ENCODE results near the gene TRIM24. TPM values are rescaled to one million over a fixed set of nuclear protein-coding genes. Genes with fewer than 3 reads are reported as not detected.
A peak's percentile ranks its signal among the peaks of the same experiment; 100 is the strongest.
"Not testable (repeated sequence)": the region's sequence is repeated elsewhere in the genome, so short reads cannot be mapped to it uniquely, and the experiment has no call there.

TRIM24 gene
- total and polyA plus RNA-seq, 4 experiments from 2014 or later = 3.1 to 15.2 (median 12.4) TPM

DNA sequence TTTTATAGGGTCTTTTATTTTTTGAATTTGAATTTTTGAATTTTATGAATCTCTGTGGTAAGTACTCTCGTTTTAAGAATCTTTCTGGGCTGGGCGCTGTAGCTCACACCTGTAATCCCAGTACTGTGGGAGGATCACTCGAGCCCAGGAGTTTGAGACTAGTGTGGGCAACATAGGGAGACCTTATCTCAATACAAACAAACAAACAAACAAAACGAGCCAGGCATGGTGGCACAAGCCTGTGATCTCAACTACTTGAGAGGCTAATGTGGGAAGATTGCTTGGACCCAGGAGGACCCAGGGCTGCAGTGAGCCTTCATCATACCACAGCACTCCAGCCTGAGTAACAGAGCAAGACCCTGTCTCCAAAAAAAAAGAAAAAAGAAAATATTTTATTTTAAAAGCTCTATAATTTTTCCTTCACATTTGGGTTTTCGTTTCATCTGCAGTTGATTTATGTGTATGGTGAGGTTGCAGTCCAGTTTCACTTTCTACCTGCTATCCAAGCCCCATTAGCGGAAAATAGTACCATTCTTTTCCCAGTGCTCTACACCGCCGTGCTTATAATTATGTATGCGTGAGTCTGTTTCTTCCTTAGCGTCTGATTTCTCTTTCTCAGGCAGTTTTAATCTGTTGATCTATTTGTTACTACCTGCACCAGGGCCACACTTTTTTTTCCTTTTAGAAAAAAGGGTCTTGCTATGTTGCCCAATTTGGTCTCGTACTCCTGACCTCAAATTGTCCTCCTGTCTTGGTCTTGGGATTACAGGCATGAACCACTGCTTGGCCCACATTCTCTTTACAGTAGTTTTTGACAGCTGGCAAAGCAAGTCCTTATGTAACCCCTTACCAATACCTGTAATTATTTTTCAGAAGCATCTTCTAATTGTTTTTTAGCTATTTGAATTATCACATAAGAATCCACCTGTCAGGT is 21.7 kb downstream of the TRIM24 start:
- Histone ChIP-seq H3K9me3 (ENCODE audit: control insufficient read depth in 1 of 2, low read length in 2 of 2) (no peaks in the 10 kb centered on the region), H3K27ac (ENCODE audit: low read depth, low read length) (no peak overlapping the region), H3K4me3 (ENCODE audit: low read length in 2 of 2) (no peak overlapping the region), H3K4me1 (ENCODE audit: insufficient read depth, low read length) (peaks cover 41% of the 10 kb centered on the region), H3K27me3 (ENCODE audit: insufficient read depth, low read length) (no peaks in the 10 kb centered on the region), H3K36me3 (ENCODE audit: insufficient read depth, low read length) (no peaks in the 10 kb centered on the region)
- peaks cover 0 to 8% (median 0%) of the 10 kb centered on the region in 8 donors for H3K9me3 Mint-ChIP-seq
- peaks cover 5 to 8% of the 10 kb centered on the region in 2 donors for H3K36me3 Mint-ChIP-seq
- ChIA-PET CTCF (ENCODE audit: partially characterized antibody) (no interaction called here), POLR2A (ENCODE audit: partially characterized antibody) (no interaction called here)
- DNase-seq = peak in 1 of 5 donors; percentile 5
- H3K4me1 Mint-ChIP-seq = peaks cover 43 to 72% (median 54%) of the 10 kb centered on the region in 4 donors
- H3K27ac Mint-ChIP-seq = peak overlapping the region in 5 of 7 donors; percentile 8 to 77 (median 48)
- H3K4me3 Mint-ChIP-seq = peak overlapping the region; percentile 43 to 83 (median 74)
- intact Hi-C loops (cut with micrococcal nuclease) = no loop called here
- no peaks in the 10 kb centered on the region for H3K27me3 Mint-ChIP-seq

- Mint-ChIP-seq H3K27me3 (no peaks in the 10 kb centered on the region), H3K27ac (peak overlapping the region in 2 of 7 donors; percentile 21 to 53), H3K4me3 (peak overlapping the region in 2 of 8 donors; percentile 15 to 18), H3K9me3 (peaks cover 0 to 8% (median 3%) of the 10 kb centered on the region in 8 donors), H3K36me3 (peaks cover 9 to 12% of the 10 kb centered on the region in 2 donors), H3K4me1 (peaks cover 43 to 74% (median 59%) of the 10 kb centered on the region in 4 donors)
- Histone ChIP-seq H3K9me3 (ENCODE audit: control insufficient read depth in 1 of 2, low read length in 2 of 2) (no peaks in the 10 kb centered on the region), H3K4me3 (ENCODE audit: low read length in 2 of 2) (no peak overlapping the region), H3K27me3 (ENCODE audit: insufficient read depth, low read length) (no peaks in the 10 kb centered on the region), H3K36me3 (ENCODE audit: insufficient read depth, low read length) (no peaks in the 10 kb centered on the region), H3K27ac (ENCODE audit: low read depth, low read length) (no peak overlapping the region), H3K4me1 (ENCODE audit: insufficient read depth, low read length) (peaks cover 28% of the 10 kb centered on the region)
- ChIA-PET CTCF (ENCODE audit: partially characterized antibody) (no interaction called here), POLR2A (ENCODE audit: partially characterized antibody) (no interaction called here)
- no peak for DNase-seq
- intact Hi-C loops (cut with micrococcal nuclease) = no loop called here
Measured at GRCh38 chr7:138483531-138483930, 23.5 kb downstream of the TRIM24 start.

DNA sequence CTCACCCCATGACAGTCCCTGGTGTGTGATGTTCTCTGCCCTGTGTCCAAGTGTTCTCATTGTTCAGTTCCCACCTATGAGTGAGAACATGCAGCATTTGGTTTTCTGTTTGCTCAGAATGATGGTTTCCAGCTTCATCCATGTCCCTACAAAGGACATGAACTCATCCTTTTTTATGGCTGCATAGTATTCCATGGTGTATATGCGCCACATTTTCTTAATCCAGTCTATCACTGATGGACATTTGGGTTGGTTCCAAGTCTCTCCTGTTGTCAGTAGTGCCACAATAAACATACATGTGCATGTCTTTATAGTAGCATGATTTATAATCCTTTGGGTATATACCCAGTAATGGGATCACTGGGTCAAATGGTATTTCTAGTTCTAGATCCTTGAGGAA is 25.4 kb downstream of the TRIM24 start:
- intact Hi-C loops (cut with micrococcal nuclease); H3K27ac ChIP-seq (ENCODE audit: low read depth, low read length); H3K27me3 Mint-ChIP-seq; H3K36me3 ChIP-seq (ENCODE audit: insufficient read depth, low read length); H3K4me3 ChIP-seq (ENCODE audit: low read length in 2 of 2); H3K27me3 ChIP-seq (ENCODE audit: insufficient read depth, low read length); CTCF ChIA-PET (ENCODE audit: partially characterized antibody); DNase-seq; H3K4me3 Mint-ChIP-seq; H3K9me3 ChIP-seq (ENCODE audit: control insufficient read depth in 1 of 2, low read length in 2 of 2); POLR2A ChIA-PET (ENCODE audit: partially characterized antibody); H3K27ac Mint-ChIP-seq: not testable (repeated sequence)
- peaks cover 0 to 10% (median 4%) of the 10 kb centered on the region in 8 donors for H3K9me3 Mint-ChIP-seq
- H3K36me3 Mint-ChIP-seq = peaks cover 17 to 18% of the 10 kb centered on the region in 2 donors
- peaks cover 44 to 77% (median 60%) of the 10 kb centered on the region in 4 donors for H3K4me1 Mint-ChIP-seq
- H3K4me1 ChIP-seq (ENCODE audit: insufficient read depth, low read length) = peaks cover 21% of the 10 kb centered on the region

- H3K27ac ChIP-seq (ENCODE audit: low read depth, low read length); H3K9me3 ChIP-seq (ENCODE audit: control insufficient read depth in 1 of 2, low read length in 2 of 2); POLR2A ChIA-PET (ENCODE audit: partially characterized antibody); H3K27me3 Mint-ChIP-seq; H3K4me3 ChIP-seq (ENCODE audit: low read length in 2 of 2); CTCF ChIA-PET (ENCODE audit: partially characterized antibody); H3K27ac Mint-ChIP-seq; H3K27me3 ChIP-seq (ENCODE audit: insufficient read depth, low read length); DNase-seq; intact Hi-C loops (cut with micrococcal nuclease); H3K36me3 ChIP-seq (ENCODE audit: insufficient read depth, low read length): not testable (repeated sequence)
- Mint-ChIP-seq H3K4me1 (peaks cover 45 to 81% (median 58%) of the 10 kb centered on the region in 4 donors), H3K36me3 (peaks cover 29 to 30% of the 10 kb centered on the region in 2 donors), H3K4me3 (peak overlapping the region in 1 of 8 donors; percentile 4), H3K9me3 (peaks cover 0 to 10% (median 4%) of the 10 kb centered on the region in 8 donors)
- peaks cover 12% of the 10 kb centered on the region for H3K4me1 ChIP-seq (ENCODE audit: insufficient read depth, low read length)
Measured at GRCh38 chr7:138489139-138489538, 29.1 kb downstream of the TRIM24 start.

DNA sequence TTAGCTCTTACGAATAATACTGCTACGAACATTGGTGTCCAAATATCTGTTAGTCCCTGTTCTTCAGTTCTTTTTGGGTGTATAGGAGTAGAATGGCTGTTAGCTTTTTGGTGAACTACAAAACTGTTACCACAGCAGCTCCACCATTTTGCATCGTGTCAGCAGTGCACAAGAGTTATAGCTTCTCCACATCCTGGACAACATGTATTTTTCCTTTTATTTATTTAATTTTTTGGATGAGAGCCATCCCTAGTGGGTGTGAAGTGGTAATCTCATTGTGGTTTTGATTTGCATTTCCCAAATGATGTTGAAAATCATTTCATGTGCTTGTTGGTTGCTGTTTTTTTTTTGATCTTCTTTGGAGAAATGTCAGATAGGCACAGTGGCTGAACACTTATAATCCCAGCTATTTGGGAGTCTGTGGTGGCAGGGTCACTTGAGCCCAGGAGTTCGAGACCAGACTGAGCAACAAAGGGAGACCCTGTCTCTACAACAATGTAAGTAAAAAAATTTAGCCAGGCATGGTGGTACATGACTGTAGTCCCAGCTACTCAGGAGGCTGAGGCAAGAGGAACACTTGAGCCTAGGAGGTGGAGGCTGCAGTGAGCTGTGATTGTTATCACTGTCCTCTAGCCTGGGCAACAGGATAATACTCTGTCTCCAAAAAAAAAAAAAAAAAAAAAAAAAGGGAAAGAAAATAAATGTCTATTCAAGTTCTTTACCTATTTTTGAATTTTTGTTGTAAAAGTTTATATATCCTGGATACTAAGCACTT is 31.7 kb downstream of the TRIM24 start:
- Histone ChIP-seq H3K4me1 (ENCODE audit: insufficient read depth, low read length) (peaks cover 12% of the 10 kb centered on the region), H3K27ac (ENCODE audit: low read depth, low read length) (no peak overlapping the region), H3K27me3 (ENCODE audit: insufficient read depth, low read length) (no peaks in the 10 kb centered on the region), H3K36me3 (ENCODE audit: insufficient read depth, low read length) (no peaks in the 10 kb centered on the region), H3K4me3 (ENCODE audit: low read length in 2 of 2) (no peak overlapping the region), H3K9me3 (ENCODE audit: control insufficient read depth in 1 of 2, low read length in 2 of 2) (no peaks in the 10 kb centered on the region)
- H3K27ac Mint-ChIP-seq = peak overlapping the region in 1 of 7 donors; percentile 54
- H3K4me3 Mint-ChIP-seq = peak overlapping the region in 1 of 8 donors; percentile 52
- intact Hi-C loops (cut with micrococcal nuclease) = no loop called here
- no peaks in the 10 kb centered on the region for H3K27me3 Mint-ChIP-seq
- peaks cover 28 to 32% of the 10 kb centered on the region in 2 donors for H3K36me3 Mint-ChIP-seq
- peaks cover 0 to 6% (median 3%) of the 10 kb centered on the region in 8 donors for H3K9me3 Mint-ChIP-seq
- H3K4me1 Mint-ChIP-seq = peaks cover 52 to 89% (median 66%) of the 10 kb centered on the region in 4 donors
- CTCF ChIA-PET (ENCODE audit: partially characterized antibody) = no interaction called here
- no peak for DNase-seq
- POLR2A ChIA-PET (ENCODE audit: partially characterized antibody) = no interaction called here

GRCh38 chr7:138492423-138492822 is 32.4 kb downstream of the TRIM24 start:
- peaks cover 30 to 34% of the 10 kb centered on the region in 2 donors for H3K36me3 Mint-ChIP-seq
- DNase-seq = no peak

DNA sequence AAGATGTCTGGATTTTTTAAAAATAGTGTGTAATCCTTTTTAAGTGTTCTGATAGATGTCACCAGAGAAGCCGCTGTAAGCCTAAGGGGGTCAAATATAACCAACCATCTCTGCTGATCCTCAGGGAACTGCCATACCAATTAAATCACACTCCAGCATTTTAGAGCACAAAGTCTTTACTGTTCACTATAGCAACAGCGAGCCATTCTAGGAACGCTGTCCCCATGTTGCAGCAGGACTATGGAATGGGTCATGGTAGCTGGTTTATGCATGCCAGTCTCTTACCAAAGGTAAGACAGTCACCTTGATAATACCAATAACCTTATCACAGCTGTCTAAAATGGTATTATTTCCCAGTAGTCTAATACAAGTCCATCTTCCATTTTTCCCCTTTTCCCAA is 33.5 kb downstream of the TRIM24 start:
- Mint-ChIP-seq H3K4me1 (peaks cover 44 to 78% (median 52%) of the 10 kb centered on the region in 4 donors), H3K27me3 (no peaks in the 10 kb centered on the region), H3K36me3 (peaks cover 27 to 28% of the 10 kb centered on the region in 2 donors), H3K27ac (no peak overlapping the region), H3K4me3 (no peak overlapping the region), H3K9me3 (peaks cover 0 to 7% (median 2%) of the 10 kb centered on the region in 8 donors)
- no peak overlapping the region for H3K27ac ChIP-seq (ENCODE audit: low read depth, low read length)
- H3K9me3 ChIP-seq (ENCODE audit: control insufficient read depth in 1 of 2, low read length in 2 of 2) = no peaks in the 10 kb centered on the region
- DNase-seq = no peak
- intact Hi-C loops (cut with micrococcal nuclease) = no loop called here
- H3K4me3 ChIP-seq (ENCODE audit: low read length in 2 of 2) = no peak overlapping the region
- ChIA-PET POLR2A (ENCODE audit: partially characterized antibody) (no interaction called here), CTCF (ENCODE audit: partially characterized antibody) (no interaction called here)
- H3K27me3 ChIP-seq (ENCODE audit: insufficient read depth, low read length) = no peaks in the 10 kb centered on the region
- peaks cover 12% of the 10 kb centered on the region for H3K4me1 ChIP-seq (ENCODE audit: insufficient read depth, low read length)
- H3K36me3 ChIP-seq (ENCODE audit: insufficient read depth, low read length) = no peaks in the 10 kb centered on the region

More at GRCh38 chr7:138492423-138492822, 32.4 kb downstream of the TRIM24 start:
- H3K4me1 Mint-ChIP-seq = peaks cover 52 to 88% (median 62%) of the 10 kb centered on the region in 4 donors
- ChIA-PET POLR2A (ENCODE audit: partially characterized antibody) (no interaction called here), CTCF (ENCODE audit: partially characterized antibody) (no interaction called here)
- H3K9me3 ChIP-seq (ENCODE audit: control insufficient read depth in 1 of 2, low read length in 2 of 2) = no peaks in the 10 kb centered on the region
- no peak overlapping the region for H3K27ac Mint-ChIP-seq
- no peak overlapping the region for H3K4me3 ChIP-seq (ENCODE audit: low read length in 2 of 2)
- no peak overlapping the region for H3K27ac ChIP-seq (ENCODE audit: low read depth, low read length)
- H3K4me3 Mint-ChIP-seq = no peak overlapping the region
- H3K27me3 ChIP-seq (ENCODE audit: insufficient read depth, low read length) = no peaks in the 10 kb centered on the region
- no peaks in the 10 kb centered on the region for H3K36me3 ChIP-seq (ENCODE audit: insufficient read depth, low read length)
- intact Hi-C loops (cut with micrococcal nuclease) = no loop called here
- no peaks in the 10 kb centered on the region for H3K27me3 Mint-ChIP-seq
- H3K9me3 Mint-ChIP-seq = peaks cover 0 to 6% (median 3%) of the 10 kb centered on the region in 8 donors
- H3K4me1 ChIP-seq (ENCODE audit: insufficient read depth, low read length) = peaks cover 12% of the 10 kb centered on the region
